GM21367 (cell line): ENCODE data around the gene CNOT3.
"Not testable (repeated sequence)": the region's sequence is repeated elsewhere in the genome, so short reads cannot be mapped to it uniquely, and the experiment has no call there.

Experiments used
- ATAC-seq: cut with Tn5 transposase; IDR thresholded peaks from one replicate; pipeline ENCODE4 v1.9.1; 2021; ENCODE audit not compliant: unreplicated experiment

Gene CNOT3

DNA sequence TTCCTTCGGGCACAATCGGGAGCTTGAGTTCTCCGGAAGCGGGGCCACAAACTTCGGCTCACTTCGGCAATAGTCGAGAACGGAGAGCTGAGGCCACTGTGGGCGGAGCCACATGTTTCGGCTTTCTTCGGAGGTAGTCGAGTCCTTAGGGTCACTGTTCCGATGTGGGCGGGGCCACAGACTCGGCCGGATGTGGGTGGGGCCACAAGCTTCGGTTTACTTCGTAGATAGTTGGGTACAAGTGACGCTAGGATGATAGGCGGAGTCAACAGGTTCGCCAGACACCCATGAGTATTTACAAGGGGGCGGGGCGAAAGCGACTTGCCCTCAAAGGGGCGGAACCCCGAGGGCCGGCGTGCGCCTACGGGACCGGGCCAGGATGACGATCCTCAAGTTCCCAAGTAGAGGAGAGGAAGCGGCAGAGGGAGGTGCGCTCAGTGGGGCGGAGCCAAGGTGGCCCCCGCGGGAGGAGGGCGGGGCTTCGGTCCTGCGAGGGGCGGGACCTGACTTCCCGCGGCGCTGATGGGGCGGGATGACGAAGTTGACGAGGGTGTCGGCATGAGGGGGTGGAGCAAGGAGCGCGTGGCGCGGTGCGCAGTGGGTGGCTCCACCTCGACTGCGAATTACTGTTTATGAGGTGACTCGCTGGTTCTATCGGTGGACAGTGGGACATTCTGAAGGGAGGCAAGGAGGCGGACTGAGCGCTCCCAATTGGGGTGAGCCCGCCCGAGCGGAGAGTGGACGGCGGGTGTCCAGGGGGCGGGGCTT is 52.4 kb downstream of the CNOT3 start:
- peak; percentile 36 for ATAC-seq

- ATAC-seq: peak; percentile 37
These were observed 53.0 kb downstream of the CNOT3 start for GRCh38 chr19:54190503-54191010.

GRCh38 chr19:54191011-54191810 is 53.6 kb downstream of the CNOT3 start, which contains the start of gene TSEN34:
TSEN34 (plus strand) TSS chr19:54191308; CDS start chr19:54191365, 57 bp downstream.
- ATAC-seq: peak; percentile 26

GRCh38 chr19:54191811-54192453 is 54.4 kb downstream of the CNOT3 start:
- ATAC-seq: no peak

DNA sequence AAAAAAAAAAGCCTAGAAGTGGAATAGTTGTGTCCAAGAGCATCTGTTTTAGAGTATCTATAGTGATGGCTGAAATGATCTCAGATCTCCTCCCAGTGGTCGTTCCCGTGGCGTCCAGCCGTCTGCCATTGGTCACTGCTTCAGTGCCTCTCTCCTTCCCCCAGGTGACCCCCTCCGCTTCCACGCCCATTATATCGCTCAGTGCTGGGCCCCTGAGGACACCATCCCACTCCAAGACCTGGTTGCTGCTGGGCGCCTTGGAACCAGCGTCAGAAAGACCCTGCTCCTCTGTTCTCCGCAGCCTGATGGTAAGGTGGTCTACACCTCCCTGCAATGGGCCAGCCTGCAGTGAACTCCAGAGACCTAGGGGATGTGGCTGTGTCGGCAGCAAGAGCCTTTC is 55.4 kb downstream of the CNOT3 start:
- no peak for ATAC-seq

GRCh38 chr19:54194463-54194862 is 56.9 kb downstream of the CNOT3 start:
- ATAC-seq: not testable (repeated sequence)

- no peak for ATAC-seq
These were observed 59.0 kb downstream of the CNOT3 start for GRCh38 chr19:54196536-54196935.

DNA sequence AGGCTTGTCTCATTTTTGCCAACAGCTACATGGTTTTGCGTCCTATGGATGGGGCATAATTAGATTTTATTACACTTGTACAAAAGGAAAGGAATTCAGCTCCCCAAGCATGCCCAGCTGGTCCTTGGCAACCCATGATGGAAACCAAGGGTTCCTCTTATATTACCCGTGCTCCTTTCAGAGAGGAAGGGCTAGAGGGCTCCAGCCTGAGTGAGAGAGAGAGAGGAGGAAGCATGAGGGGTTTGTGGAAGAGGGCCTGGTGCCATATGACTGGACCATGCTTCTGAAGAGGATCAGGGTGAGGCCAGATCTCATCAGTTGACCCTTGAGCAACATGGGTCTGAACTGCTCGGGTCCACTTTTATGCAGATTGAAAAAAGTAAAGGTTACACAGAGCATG is 59.6 kb downstream of the CNOT3 start:
- ATAC-seq: no peak

DNA sequence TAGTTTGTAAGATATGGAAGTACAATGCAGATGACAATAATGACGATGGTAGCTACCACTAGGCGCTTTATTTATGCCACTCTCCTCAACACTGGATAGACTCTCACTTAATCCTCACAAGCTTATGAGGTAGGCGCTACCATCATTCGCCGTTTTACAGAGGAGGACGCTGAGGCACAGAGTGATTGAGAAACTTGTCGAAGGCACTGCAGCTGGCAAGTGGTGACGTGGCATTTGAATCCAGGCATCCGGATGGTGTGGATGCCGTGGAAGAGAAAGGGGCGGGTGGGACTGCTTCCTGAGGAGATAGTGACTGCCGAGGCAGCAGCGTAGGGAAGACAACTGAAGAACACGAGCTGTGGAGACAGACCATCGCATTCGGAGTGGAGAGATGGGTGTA is 61.8 kb downstream of the CNOT3 start:
- ATAC-seq: no peak

- peak; percentile 3 for ATAC-seq
These were observed 63.7 kb downstream of the CNOT3 start for GRCh38 chr19:54201172-54201701.

DNA sequence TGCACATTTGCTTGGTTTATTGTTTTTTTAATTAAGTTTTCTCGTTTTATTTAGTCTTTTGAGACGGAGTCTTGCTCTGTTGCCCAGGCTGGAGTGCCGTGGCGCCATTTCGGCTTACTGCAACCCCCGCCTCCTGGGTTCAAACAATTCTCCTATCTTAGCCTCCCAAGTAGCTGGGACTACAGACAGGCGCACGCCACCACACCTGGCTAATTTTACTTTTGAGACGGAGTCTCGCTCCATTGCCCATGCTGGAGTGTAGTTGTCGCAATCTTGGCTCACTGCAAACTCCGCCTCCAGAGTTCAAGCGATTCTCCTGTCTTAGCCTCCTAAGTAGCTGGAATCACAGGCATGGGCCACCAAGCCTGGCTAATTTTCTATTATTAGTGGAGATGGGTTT is 64.4 kb downstream of the CNOT3 start:
- ATAC-seq: no peak

- no peak for ATAC-seq
These were observed 65.6 kb downstream of the CNOT3 start for GRCh38 chr19:54203151-54203611.

GRCh38 chr19:54204767-54205468 is 67.4 kb downstream of the CNOT3 start:
- no peak for ATAC-seq
